SK-N-SH (cell line): Measurements from ENCODE around the gene ATP11C. TPM values are rescaled to one million over a fixed set of nuclear protein-coding genes. Genes with fewer than 3 reads are reported as not detected.

Source experiments
- CTCF ChIA-PET: fragments of 300-600, 350-600 bp; formaldehyde crosslinking; extraction: SDS; loops from one replicate; lab custom pipeline; 2021; lab: Yijun Ruan, JAX
- POLR2A ChIA-PET: fragments of 350-600 bp; sonication (Branson Sonifier 250); formaldehyde crosslinking; extraction: SDS; loops from one replicate; lab custom pipeline; 2020; ENCODE audit warnings: antibody characterized with exemption, inconsistent platforms; lab: Yijun Ruan, JAX
- DNase-seq: peaks from one replicate; pipeline ENCODE4 v3.0.0; 2012
- H2AFZ ChIP-seq: fragments of 200-600 bp; sonication (generic); 2 replicates; pipeline ENCODE4 v1.8.1; 2016; ENCODE audit warnings: antibody characterized with exemption, mild to moderate bottlenecking, low read depth
- H3F3A ChIP-seq: fragments of 200-600 bp; sonication (generic); replicated peaks from 2 replicates; pipeline ENCODE3; 2016; ENCODE audit warnings: antibody characterized with exemption, mild to moderate bottlenecking; ENCODE audit not compliant: insufficient read depth
- H3K27ac ChIP-seq, 2 experiments: fragments of 200-500 bp in 1 of 2; fragments of 200-600 bp in 1 of 2; sonication (Bioruptor generic) in 1 of 2; sonication (generic), shearing (Covaris generic) in 1 of 2; 2 replicates each; pipeline versions ENCODE4 v1.5.1 to v1.6.1; 2014 to 2016; ENCODE audit warnings: low read depth in 2 of 2, inconsistent platforms in 1 of 2, low read length in 1 of 2, mild to moderate bottlenecking in 1 of 2, mixed read lengths in 1 of 2
- H3K27me3 ChIP-seq: fragments of 200-600 bp; sonication (generic), shearing (Covaris generic); 2 replicates; pipeline ENCODE4 v1.6.1; 2016; ENCODE audit warnings: mixed run types; ENCODE audit not compliant: insufficient read depth
- H3K36me3 ChIP-seq, 2 experiments: fragments of 200-500 bp in 1 of 2; fragments of 200-600 bp in 1 of 2; sonication (Bioruptor generic) in 1 of 2; sonication (generic) in 1 of 2; replicated peaks in 1 of 2; 2 replicates each; pipeline versions ENCODE3 to v1.5.1; 2014 to 2016; ENCODE audit warnings: low read length in 1 of 2, mild to moderate bottlenecking in 1 of 2; ENCODE audit not compliant: insufficient read depth in 2 of 2, control insufficient read depth in 1 of 2
- H3K4me1 ChIP-seq, 2 experiments: fragments of 200-500 bp in 1 of 2; fragments of 200-600 bp in 1 of 2; sonication (Bioruptor generic) in 1 of 2; sonication (generic), shearing (Covaris generic) in 1 of 2; 2 replicates each; pipeline versions ENCODE4 v1.5.1 to v1.6.1; 2014 to 2016; ENCODE audit warnings: low read depth in 1 of 2, low read length in 1 of 2, mixed run types in 1 of 2; ENCODE audit not compliant: insufficient read depth in 2 of 2, control insufficient read depth in 1 of 2
- H3K4me2 ChIP-seq: fragments of 200-600 bp; sonication (generic), shearing (Covaris generic); 2 replicates; pipeline ENCODE4 v1.6.1; 2017; ENCODE audit warnings: mixed run types
- H3K4me3 ChIP-seq, 2 experiments: fragments of 200-500 bp in 1 of 2; fragments of 200-600 bp in 1 of 2; sonication (Bioruptor generic) in 1 of 2; sonication (generic), shearing (Covaris generic) in 1 of 2; 2 replicates each; pipeline versions ENCODE4 v1.5.1 to v1.8.1; 2014 to 2016; ENCODE audit warnings: low read depth in 2 of 2, inconsistent platforms in 1 of 2, low read length in 1 of 2, mild to moderate bottlenecking in 1 of 2, mixed read lengths in 1 of 2, moderate library complexity in 1 of 2
- H3K79me2 ChIP-seq: fragments of 200-600 bp; sonication (generic); 2 replicates; pipeline ENCODE4 v1.8.1; 2017; ENCODE audit warnings: mild to moderate bottlenecking; ENCODE audit not compliant: insufficient read depth
- H3K9ac ChIP-seq: fragments of 200-600 bp; sonication (generic); 2 replicates; pipeline ENCODE4 v1.6.1; 2017; ENCODE audit warnings: mixed run types
- H3K9me2 ChIP-seq: fragments of 200-600 bp; sonication (generic); 2 replicates; pipeline ENCODE4 v1.6.1; 2017; ENCODE audit warnings: mixed run types
- H3K9me3 ChIP-seq: fragments of 200-600 bp; sonication (generic); 2 replicates; pipeline ENCODE4 v1.6.1; 2017; ENCODE audit warnings: mixed run types, mild to moderate bottlenecking, moderate library complexity
- H4K20me1 ChIP-seq: fragments of 200-600 bp; sonication (generic); 2 replicates; pipeline ENCODE4 v1.6.1; 2017; ENCODE audit warnings: mild to moderate bottlenecking, mixed run types; ENCODE audit not compliant: insufficient read depth
- FOSL2 ChIP-seq: IDR thresholded peaks from 2 replicates; pipeline ENCODE4 v1.4.0; 2012; ENCODE audit warnings: low read depth, mild to moderate bottlenecking, moderate library complexity, borderline replicate concordance
- GATA2 ChIP-seq: sonication (generic); formaldehyde crosslinking; IDR thresholded peaks from 2 replicates; pipeline ENCODE4 v1.5.0; 2020; ENCODE audit warnings: mild to moderate bottlenecking, missing genetic modification reagents
- MEF2A ChIP-seq: IDR thresholded peaks from 2 replicates; pipeline ENCODE4 v1.4.0; 2012; ENCODE audit warnings: low read depth, borderline replicate concordance
- MXI1 ChIP-seq: IDR thresholded peaks from 2 replicates; pipeline ENCODE4 v1.6.1; 2012; ENCODE audit warnings: mild to moderate bottlenecking, low read depth, low read length, improper control_type of control experiment
- POLR2AphosphoS5 ChIP-seq: IDR thresholded peaks from 2 replicates; pipeline ENCODE4 v1.6.1; 2012; ENCODE audit warnings: low read depth, low read length
- SMC3 ChIP-seq: IDR thresholded peaks from 2 replicates; pipeline ENCODE4 v1.6.1; 2012; ENCODE audit warnings: low read depth, low read length, improper control_type of control experiment
- TAF1 ChIP-seq: IDR thresholded peaks from 2 replicates; pipeline ENCODE4 v1.6.1; 2012; ENCODE audit warnings: low read depth, mild to moderate bottlenecking, low read length, moderate library complexity, borderline replicate concordance
- YY1 ChIP-seq: IDR thresholded peaks from 2 replicates; pipeline ENCODE4 v1.4.0; 2012; ENCODE audit warnings: low read depth, mild to moderate bottlenecking
- WGBS: methylation state at CpG from one replicate; pipeline ENCODE4 v1.1.6; 2017; ENCODE audit warnings: low lambda C conversion rate; 5-methylcytosine and 5-hydroxymethylcytosine counted together
- polyA plus RNA-seq, 3 experiments: library from polyadenylated mRNA; depleted of rRNA; stranded (reverse); fragments of >200 nt; gene quantifications; 2 replicates each; pipeline ENCODE4 v1.2.3, GENCODE V29; 2012
- TF ChIP-seq, protein P1 (sequence below): IDR thresholded peaks from 2 replicates; pipeline ENCODE4 v1.6.1; 2012; ENCODE audit warnings: mild to moderate bottlenecking, low read depth, low read length, moderate library complexity
- TF ChIP-seq, protein P2 (sequence below): fragments of 150-350 bp; IDR thresholded peaks from 2 replicates; pipeline ENCODE4 v1.6.1; 2016; ENCODE audit warnings: mild to moderate bottlenecking, low read depth, low read length

ATP11C gene
- polyA plus RNA-seq, 1 of the 3 experiments (the other 2 are of a cell fraction) = 18.5 TPM

DNA sequence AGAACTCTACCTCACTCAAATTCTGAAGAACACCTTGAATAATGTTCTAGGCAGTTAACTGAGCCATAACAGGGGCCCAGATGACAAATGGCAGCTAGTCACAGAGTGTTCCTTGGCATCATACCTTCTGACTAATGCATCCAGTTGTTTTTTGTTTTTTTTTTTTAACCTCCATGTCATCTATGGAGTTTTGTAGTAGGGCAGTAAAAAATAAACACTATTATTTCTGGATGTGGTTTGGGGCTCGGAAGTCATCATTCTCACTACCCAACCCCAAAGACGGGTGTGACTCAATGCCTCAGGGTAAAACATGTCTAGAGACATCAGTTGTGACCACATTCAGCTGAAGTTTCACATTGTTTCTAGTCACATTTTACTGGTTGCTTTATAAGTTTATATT lies 193.7 kb downstream of the ATP11C start:
- DNase-seq = no peak

DNA sequence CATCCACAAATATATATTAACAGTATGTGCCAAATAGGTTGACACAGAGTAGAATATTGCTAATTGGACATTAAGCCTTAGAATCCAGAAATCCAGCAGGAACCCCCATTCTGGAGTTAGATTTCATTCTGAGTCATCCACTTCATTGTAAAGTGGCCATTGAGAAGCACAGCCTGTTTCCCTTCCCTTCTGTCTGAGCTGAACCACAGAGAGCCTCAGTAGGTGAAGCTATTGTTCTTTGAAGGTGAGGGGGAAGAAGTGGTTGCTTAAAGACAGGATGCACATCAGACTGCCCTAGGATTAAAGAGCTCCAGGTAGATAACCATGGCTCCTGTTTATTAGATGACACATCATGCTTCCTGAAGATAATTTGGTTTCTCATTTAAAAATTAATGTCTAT lies 194.3 kb downstream of the ATP11C start:
- peak overlapping the region in 1 of 2 experiments; percentile 32; a peak in 1 of 4 replicates for H3K27ac ChIP-seq
- POLR2A ChIA-PET = no interaction called here
- peaks cover 9 to 13% of the 10 kb centered on the region in 2 experiments for H3K36me3 ChIP-seq
- no peaks in the 10 kb centered on the region for H3K4me1 ChIP-seq
- no peak overlapping the region for H3K9ac ChIP-seq
- H3K9me2 ChIP-seq = no peaks in the 10 kb centered on the region
- DNase-seq = no peak
- H3K4me2 ChIP-seq = no peak overlapping the region
- no peaks in the 10 kb centered on the region for H3K9me3 ChIP-seq
- no peak overlapping the region for H3K4me3 ChIP-seq
- H4K20me1 ChIP-seq = no peaks in the 10 kb centered on the region
- TF ChIP-seq SMC3 (no peak), FOSL2 (0 out of 2 replicates have a peak, but pooled peaks have one; percentile 7), MXI1 (no peak), MEF2A (no peak), POLR2AphosphoS5 (no peak), GATA2 (CRISPR knock-in tag) (no peak)
- TF ChIP-seq, all 33 proteins: peak for 1
- H3F3A ChIP-seq = no peaks in the 10 kb centered on the region
- CTCF ChIA-PET = no interaction called here
- no peaks in the 10 kb centered on the region for H3K27me3 ChIP-seq
- H2AFZ ChIP-seq = no peak overlapping the region
- no peaks in the 10 kb centered on the region for H3K79me2 ChIP-seq

More for the DNA sequence above, 193.7 kb downstream of the ATP11C start:
- Histone ChIP-seq H3K9me2 (no peaks in the 10 kb centered on the region), H3K9me3 (no peaks in the 10 kb centered on the region), H3K36me3 (peaks cover 11% of the 10 kb centered on the region in 2 experiments), H3F3A (no peaks in the 10 kb centered on the region), H2AFZ (no peak overlapping the region), H3K9ac (no peak overlapping the region), H3K4me2 (no peak overlapping the region), H3K4me3 (no peak overlapping the region), H3K79me2 (no peaks in the 10 kb centered on the region), H3K27me3 (no peaks in the 10 kb centered on the region), H3K4me1 (no peaks in the 10 kb centered on the region), H4K20me1 (no peaks in the 10 kb centered on the region), H3K27ac (peak overlapping the region in 1 of 2 experiments; percentile 32; a peak in 1 of 4 replicates)
- ChIA-PET POLR2A (no interaction called here), CTCF (no interaction called here)
- TF ChIP-seq YY1 (no peak), TAF1 (no peak), MEF2A (no peak)
- TF ChIP-seq, protein P1, sequence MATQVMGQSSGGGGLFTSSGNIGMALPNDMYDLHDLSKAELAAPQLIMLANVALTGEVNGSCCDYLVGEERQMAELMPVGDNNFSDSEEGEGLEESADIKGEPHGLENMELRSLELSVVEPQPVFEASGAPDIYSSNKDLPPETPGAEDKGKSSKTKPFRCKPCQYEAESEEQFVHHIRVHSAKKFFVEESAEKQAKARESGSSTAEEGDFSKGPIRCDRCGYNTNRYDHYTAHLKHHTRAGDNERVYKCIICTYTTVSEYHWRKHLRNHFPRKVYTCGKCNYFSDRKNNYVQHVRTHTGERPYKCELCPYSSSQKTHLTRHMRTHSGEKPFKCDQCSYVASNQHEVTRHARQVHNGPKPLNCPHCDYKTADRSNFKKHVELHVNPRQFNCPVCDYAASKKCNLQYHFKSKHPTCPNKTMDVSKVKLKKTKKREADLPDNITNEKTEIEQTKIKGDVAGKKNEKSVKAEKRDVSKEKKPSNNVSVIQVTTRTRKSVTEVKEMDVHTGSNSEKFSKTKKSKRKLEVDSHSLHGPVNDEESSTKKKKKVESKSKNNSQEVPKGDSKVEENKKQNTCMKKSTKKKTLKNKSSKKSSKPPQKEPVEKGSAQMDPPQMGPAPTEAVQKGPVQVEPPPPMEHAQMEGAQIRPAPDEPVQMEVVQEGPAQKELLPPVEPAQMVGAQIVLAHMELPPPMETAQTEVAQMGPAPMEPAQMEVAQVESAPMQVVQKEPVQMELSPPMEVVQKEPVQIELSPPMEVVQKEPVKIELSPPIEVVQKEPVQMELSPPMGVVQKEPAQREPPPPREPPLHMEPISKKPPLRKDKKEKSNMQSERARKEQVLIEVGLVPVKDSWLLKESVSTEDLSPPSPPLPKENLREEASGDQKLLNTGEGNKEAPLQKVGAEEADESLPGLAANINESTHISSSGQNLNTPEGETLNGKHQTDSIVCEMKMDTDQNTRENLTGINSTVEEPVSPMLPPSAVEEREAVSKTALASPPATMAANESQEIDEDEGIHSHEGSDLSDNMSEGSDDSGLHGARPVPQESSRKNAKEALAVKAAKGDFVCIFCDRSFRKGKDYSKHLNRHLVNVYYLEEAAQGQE = no peak
- TF ChIP-seq, protein P2, sequence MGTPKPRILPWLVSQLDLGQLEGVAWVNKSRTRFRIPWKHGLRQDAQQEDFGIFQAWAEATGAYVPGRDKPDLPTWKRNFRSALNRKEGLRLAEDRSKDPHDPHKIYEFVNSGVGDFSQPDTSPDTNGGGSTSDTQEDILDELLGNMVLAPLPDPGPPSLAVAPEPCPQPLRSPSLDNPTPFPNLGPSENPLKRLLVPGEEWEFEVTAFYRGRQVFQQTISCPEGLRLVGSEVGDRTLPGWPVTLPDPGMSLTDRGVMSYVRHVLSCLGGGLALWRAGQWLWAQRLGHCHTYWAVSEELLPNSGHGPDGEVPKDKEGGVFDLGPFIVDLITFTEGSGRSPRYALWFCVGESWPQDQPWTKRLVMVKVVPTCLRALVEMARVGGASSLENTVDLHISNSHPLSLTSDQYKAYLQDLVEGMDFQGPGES = no peak
- 45% methylated on average over 2 of the region's 2 CpGs for WGBS
